Measurements from ENCODE around the gene CYP2A13. TPM values are rescaled to one million over a fixed set of nuclear protein-coding genes. Genes with fewer than 3 reads are reported as not detected.
"Not testable (repeated sequence)": the region's sequence is repeated elsewhere in the genome, so short reads cannot be mapped to it uniquely, and the experiment has no call there.

Gene CYP2A13
- total RNA-seq, 4 donors from 2014 or later = not detected

DNA sequence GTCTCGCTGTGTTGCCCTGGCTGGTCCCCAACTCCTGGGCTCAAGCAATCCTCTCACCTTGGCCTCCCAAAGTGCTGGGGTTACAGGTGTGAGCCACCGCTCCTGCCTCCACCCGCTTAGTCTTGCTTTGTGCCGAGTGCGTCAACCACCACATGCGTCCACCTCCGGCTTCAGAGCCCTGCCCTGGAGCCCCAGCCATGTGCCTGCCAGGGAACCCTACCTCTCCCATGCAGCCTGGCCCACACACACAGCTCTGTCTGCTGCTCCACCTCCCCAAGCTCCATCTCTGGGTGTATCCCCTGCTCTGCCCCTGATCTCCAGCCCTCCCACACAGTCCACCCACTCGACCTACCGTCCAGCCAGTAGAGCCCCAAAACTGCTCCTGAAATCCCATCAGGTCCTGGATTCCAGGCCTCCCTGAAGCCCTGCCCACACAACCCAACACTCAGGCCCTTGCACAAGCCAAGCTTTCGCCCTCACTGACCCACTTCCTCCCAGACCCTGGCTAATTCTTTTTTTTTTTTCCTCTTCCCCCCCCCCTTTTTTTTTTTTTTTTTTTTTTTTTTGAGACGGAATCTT, 35.6 kb downstream of the CYP2A13 start:
- TF ChIP-seq POLR2A (IDR thresholded peaks at IDR 0.05) (no peak), EP300 (IDR thresholded peaks at IDR 0.05) (no peak), POLR2AphosphoS5 (IDR thresholded peaks at IDR 0.05) (no peak)
- TF ChIP-seq, protein P1, sequence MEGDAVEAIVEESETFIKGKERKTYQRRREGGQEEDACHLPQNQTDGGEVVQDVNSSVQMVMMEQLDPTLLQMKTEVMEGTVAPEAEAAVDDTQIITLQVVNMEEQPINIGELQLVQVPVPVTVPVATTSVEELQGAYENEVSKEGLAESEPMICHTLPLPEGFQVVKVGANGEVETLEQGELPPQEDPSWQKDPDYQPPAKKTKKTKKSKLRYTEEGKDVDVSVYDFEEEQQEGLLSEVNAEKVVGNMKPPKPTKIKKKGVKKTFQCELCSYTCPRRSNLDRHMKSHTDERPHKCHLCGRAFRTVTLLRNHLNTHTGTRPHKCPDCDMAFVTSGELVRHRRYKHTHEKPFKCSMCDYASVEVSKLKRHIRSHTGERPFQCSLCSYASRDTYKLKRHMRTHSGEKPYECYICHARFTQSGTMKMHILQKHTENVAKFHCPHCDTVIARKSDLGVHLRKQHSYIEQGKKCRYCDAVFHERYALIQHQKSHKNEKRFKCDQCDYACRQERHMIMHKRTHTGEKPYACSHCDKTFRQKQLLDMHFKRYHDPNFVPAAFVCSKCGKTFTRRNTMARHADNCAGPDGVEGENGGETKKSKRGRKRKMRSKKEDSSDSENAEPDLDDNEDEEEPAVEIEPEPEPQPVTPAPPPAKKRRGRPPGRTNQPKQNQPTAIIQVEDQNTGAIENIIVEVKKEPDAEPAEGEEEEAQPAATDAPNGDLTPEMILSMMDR (IDR thresholded peaks at IDR 0.05) = no peak
- peaks cover 12% of the 10 kb centered on the region for H3K4me1 ChIP-seq
- H3K27ac ChIP-seq = no peak overlapping the region
- no peak for DNase-seq (ENCODE audit: low spot score in 2 of 2)
- no peak overlapping the region for H3K4me3 ChIP-seq
- WGBS = 87% methylated on average over 10 of the region's 11 CpGs
- H3K9me3 ChIP-seq = no peaks in the 10 kb centered on the region
- H3K27me3 ChIP-seq = no peaks in the 10 kb centered on the region
- no peaks in the 10 kb centered on the region for H3K36me3 ChIP-seq

DNA sequence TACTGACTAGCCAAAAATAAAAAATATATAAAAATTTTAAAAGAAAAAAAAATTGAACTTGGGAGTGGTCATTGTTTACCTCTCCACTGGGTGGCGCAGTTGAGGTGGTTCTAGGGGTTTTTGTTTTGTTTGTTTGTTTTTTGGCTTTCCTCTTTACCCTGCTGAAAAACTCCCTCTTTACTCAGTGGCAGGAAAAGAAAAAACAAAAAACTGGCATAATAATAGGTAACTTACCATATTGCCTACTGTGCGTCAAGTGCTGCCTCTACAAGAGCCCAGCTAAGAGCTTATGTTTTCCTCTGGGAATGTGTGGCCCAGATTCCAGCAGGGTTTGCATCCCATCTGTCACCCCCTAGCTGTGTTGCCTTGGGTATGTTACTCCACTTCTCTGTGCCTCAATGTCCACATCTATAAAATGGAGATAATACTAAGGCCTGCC, 38.5 kb downstream of the CYP2A13 start:
- H3K27ac ChIP-seq; H3K36me3 ChIP-seq; H3K4me3 ChIP-seq; H3K27me3 ChIP-seq; H3K9me3 ChIP-seq; DNase-seq (ENCODE audit: low spot score in 2 of 2): not testable (repeated sequence)
- TF ChIP-seq, protein P1 (IDR thresholded peaks at IDR 0.05) = peak; percentile 8 to 49
- peaks cover 12% of the 10 kb centered on the region for H3K4me1 ChIP-seq
- WGBS = 56% methylated on average over 2 of the region's 2 CpGs

DNA sequence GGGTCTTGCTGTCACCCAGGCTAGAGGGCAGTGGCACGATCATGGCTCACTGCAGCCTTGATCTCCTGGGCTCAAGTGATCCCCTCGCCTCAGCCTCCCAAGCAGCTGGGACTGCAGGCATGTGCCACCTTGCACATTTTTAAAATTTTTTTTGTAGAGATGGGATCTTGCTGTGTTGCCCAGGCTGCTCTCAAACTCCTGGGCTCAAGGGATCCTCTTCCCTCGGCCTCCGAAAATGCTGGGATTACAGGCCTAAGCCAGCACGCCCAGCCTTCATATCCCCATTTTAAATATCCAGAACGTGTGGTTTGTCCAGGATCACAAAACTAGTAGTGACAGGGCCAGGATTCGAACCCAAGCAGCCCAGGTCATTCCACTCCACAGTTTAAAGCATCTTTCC, 39.1 kb downstream of the CYP2A13 start:
- 85% methylated on average over 7 of the region's 7 CpGs for WGBS
- not testable (repeated sequence) for H3K4me3 ChIP-seq; H3K36me3 ChIP-seq; H3K27ac ChIP-seq; H3K27me3 ChIP-seq; H3K9me3 ChIP-seq; DNase-seq (ENCODE audit: low spot score in 2 of 2)
- H3K4me1 ChIP-seq = peaks cover 12% of the 10 kb centered on the region

DNA sequence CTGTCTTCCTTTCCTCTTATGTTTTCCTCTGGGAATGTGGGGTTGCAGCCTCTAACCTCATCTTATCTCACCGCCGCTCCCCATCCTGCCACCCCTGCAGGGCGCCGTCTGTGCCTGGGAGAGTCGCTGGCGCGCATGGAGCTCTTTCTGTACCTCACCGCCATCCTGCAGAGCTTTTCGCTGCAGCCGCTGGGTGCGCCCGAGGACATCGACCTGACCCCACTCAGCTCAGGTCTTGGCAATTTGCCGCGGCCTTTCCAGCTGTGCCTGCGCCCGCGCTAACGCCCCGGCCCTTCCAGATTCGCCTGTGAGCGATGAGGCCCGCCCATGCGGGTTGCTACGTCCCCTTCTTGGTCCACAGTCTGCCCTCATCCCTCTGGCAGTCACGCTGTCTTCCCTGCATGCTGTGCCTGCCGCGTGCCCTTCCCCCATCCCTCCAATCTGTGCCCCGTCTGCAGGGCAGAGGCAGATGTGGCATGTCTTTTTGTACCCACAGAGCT, 39.6 kb downstream of the CYP2A13 start:
- not testable (repeated sequence) for H3K27ac ChIP-seq, H3K9me3 ChIP-seq, H3K36me3 ChIP-seq, H3K27me3 ChIP-seq
- Histone ChIP-seq H3K4me1 (peaks cover 12% of the 10 kb centered on the region), H3K4me3 (peak overlapping the region; percentile 16)
- peak in 1 of 2 donors; percentile 78 for DNase-seq (ENCODE audit: low spot score in 2 of 2)
- TF ChIP-seq, protein P1 (IDR thresholded peaks at IDR 0.05) = peak in 1 of 2 donors; percentile 12
- 0% methylated on average over 5 of the region's 29 CpGs for WGBS

DNA sequence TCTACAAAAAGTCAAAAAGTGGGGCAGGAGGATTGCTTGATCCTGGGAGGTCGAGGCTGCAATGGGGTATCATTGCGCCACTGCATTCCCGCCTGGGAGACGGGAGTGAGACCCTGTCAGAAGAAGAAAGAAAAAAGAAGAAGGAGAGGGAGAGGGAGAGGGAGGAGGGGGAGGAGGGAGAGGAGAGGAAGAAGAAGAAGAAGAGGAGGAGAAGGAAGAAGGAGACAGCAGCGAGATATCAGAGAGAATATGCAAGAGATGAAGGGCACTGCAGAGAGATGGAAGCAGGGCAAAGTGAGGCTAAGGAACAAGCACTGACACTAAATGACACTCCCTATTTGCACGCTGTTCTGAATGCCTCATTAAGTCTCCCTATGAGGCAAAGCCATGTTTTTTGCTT, 40.4 kb downstream of the CYP2A13 start:
- H3K4me3 ChIP-seq = no peak overlapping the region
- H3K27ac ChIP-seq = no peak overlapping the region
- TF ChIP-seq POLR2AphosphoS5 (IDR thresholded peaks at IDR 0.05) = no peak
- H3K4me1 ChIP-seq = peaks cover 14% of the 10 kb centered on the region
- H3K27me3 ChIP-seq = no peaks in the 10 kb centered on the region
- WGBS = 78% methylated on average over 6 of the region's 6 CpGs
- no peak for DNase-seq (ENCODE audit: low spot score in 2 of 2)
- no peaks in the 10 kb centered on the region for H3K36me3 ChIP-seq
- no peaks in the 10 kb centered on the region for H3K9me3 ChIP-seq

DNA sequence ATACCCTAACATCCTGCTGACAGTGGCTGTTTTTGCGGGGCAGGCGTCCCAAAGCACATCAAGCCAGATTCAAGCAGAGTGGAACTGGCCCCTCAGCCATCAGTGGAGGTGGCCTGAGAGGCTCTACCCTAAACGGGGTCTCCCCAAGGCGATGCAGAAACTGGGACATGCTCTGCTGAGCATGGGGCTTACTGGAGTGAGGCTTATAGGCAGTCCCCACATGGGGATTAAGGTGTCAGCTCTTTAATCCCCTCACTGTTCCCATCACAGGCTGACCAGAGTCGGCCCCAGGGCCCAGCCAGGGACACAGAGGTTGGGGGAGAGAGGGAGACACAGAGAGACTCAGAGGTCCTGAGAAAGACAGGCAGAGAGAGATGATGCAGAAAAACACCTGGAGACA, 42.9 kb downstream of the CYP2A13 start:
- Histone ChIP-seq H3K36me3 (no peaks in the 10 kb centered on the region), H3K27me3 (no peaks in the 10 kb centered on the region), H3K4me1 (peaks cover 33% of the 10 kb centered on the region), H3K27ac (no peak overlapping the region), H3K9me3 (no peaks in the 10 kb centered on the region), H3K4me3 (no peak overlapping the region)
- 81% methylated on average over 5 of the region's 5 CpGs for WGBS
- TF ChIP-seq POLR2AphosphoS5 (IDR thresholded peaks at IDR 0.05) (no peak), POLR2A (IDR thresholded peaks at IDR 0.05) (no peak)
- DNase-seq (ENCODE audit: low spot score in 2 of 2) = no peak

DNA sequence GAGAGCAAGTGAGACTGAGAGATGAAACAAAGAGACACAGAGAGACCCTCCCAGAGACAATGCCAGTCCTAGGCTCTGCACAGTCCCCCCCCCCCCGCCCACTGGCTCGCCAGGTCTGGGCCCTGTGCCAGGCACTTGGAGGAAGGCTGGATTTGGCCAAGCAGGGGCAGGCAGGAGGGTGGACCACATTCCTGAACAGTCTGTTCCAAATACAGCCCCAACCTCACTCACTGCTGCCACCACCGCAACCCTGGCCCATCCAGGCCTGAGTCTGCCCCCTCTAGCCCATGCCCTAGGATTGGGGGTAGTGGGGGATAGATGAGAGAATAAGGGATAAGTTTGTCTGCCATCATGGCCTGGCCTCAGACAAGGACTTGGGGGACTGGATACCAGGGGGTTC, 45.0 kb downstream of the CYP2A13 start:
- DNase-seq (ENCODE audit: low spot score in 2 of 2) = no peak
- 42% methylated on average over 3 of the region's 3 CpGs for WGBS

More for the DNA sequence above, 45.0 kb downstream of the CYP2A13 start:
- H3K27ac ChIP-seq = no peak overlapping the region
- H3K9me3 ChIP-seq = no peaks in the 10 kb centered on the region
- H3K4me3 ChIP-seq = no peak overlapping the region
- no peaks in the 10 kb centered on the region for H3K27me3 ChIP-seq
- H3K4me1 ChIP-seq = peaks cover 27% of the 10 kb centered on the region
- TF ChIP-seq POLR2AphosphoS5 (IDR thresholded peaks at IDR 0.05) (no peak), POLR2A (IDR thresholded peaks at IDR 0.05) (no peak)
- TF ChIP-seq, protein P1 (IDR thresholded peaks at IDR 0.05) = no peak
- H3K36me3 ChIP-seq = no peaks in the 10 kb centered on the region
